ENCODE data around the gene IL10RB.

IL10RB gene

DNA sequence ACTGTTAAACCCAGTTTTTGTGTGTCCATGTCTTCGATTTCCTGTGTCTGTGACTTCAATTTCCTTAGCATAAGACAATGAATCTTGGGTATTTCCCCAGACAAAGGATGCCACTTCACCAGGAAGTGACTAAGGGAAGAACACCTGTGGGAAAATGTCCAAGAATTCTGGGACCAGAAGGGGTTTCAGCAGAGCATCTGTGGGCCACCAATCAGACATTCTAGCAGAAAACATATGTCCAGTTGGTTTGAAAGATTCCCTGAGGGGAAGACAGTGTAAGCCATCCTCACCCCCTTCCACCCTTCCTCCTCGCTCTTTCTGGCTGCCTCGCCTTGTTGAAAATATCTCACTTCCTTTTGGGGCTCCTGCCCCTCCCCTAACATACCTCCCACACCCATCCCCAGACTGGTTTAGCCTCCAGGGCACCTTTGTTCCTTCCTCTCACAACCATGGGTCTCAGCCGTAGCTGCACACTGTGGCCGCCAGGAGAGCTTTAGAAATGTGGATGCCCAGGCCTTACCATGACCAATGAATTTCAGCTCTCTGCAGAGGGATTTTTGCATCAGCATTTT is 33.1 kb downstream of the IL10RB start:
- DNase-seq (ENCODE audit: extremely low read depth, low read depth) = no peak
- no peak overlapping the region for H3K4me3 ChIP-seq (replicated peaks; ENCODE audit: low read depth, low read length)
- TF ChIP-seq, protein P1, sequence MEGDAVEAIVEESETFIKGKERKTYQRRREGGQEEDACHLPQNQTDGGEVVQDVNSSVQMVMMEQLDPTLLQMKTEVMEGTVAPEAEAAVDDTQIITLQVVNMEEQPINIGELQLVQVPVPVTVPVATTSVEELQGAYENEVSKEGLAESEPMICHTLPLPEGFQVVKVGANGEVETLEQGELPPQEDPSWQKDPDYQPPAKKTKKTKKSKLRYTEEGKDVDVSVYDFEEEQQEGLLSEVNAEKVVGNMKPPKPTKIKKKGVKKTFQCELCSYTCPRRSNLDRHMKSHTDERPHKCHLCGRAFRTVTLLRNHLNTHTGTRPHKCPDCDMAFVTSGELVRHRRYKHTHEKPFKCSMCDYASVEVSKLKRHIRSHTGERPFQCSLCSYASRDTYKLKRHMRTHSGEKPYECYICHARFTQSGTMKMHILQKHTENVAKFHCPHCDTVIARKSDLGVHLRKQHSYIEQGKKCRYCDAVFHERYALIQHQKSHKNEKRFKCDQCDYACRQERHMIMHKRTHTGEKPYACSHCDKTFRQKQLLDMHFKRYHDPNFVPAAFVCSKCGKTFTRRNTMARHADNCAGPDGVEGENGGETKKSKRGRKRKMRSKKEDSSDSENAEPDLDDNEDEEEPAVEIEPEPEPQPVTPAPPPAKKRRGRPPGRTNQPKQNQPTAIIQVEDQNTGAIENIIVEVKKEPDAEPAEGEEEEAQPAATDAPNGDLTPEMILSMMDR (IDR thresholded peaks at IDR 0.05; ENCODE audit: low read depth, low read length, missing control alignments) = no peak

DNA sequence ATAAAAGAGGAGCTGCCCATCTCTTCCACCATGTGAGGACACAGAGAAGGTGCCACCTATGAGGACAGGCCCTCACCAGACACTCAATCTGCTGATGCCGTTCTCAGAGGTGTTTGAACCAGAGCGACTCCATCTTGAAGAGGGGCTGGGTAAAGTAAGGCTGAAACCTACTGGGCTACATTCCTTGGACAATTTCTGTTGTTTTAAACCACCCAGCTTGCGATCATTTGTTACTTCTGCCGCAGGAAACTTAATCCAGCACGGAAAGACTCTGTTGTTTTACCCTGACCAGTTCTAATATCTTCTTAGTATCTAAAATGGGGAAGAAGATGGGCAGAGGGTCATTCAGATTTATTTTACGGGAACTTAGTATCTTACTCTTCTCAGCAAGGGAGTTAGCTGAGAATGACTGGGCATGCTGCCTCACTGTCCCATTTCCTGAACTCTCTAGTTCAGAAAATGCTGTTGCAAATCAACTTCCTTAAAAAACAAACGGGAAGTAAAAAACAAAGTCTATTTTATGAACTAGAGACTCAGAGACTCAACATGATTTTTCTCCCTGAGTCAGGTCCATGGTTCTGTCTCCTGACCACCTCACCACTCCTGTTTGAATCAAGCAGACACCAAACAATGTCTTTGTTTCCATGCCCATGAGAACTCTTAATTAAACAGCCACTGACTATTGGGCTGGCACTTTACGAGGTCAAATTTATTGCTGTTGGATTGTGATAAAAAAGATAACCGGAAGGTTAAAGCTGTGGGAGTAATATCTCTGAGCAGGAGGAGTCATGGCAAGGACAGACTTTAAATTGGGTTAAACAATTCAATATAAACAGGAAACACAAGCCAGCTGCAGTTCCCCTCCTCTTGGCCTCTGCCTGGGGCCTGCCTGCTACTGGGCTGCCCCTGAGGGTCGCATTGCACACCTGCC is 34.8 kb downstream of the IL10RB start:
- no peak for DNase-seq (ENCODE audit: extremely low read depth, low read depth)
- TF ChIP-seq, protein P1 (IDR thresholded peaks at IDR 0.05; ENCODE audit: low read depth, low read length, missing control alignments) = no peak
- H3K4me3 ChIP-seq (replicated peaks; ENCODE audit: low read depth, low read length) = no peak overlapping the region

DNA sequence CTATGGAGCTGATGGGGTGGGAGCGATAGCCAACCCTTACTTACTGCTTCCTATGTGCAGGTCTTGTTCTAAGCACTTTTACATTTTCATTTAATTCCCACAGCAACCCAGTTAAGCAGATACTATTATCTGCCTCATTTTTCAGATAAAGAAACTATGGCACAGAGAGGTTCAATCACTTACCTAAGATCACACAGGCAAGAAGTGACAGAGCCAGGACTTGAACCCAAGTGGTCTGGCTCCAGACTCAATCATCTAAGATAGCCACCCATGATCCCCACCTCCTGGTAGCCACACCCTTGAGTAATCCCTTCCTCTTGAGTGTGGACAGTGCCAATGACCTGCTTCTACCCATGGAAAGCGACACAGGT is 35.5 kb downstream of the IL10RB start:
- no peak for DNase-seq (ENCODE audit: extremely low read depth, low read depth)
- H3K4me3 ChIP-seq (replicated peaks; ENCODE audit: low read depth, low read length) = no peak overlapping the region
- TF ChIP-seq, protein P1 (IDR thresholded peaks at IDR 0.05; ENCODE audit: low read depth, low read length, missing control alignments) = no peak

DNA sequence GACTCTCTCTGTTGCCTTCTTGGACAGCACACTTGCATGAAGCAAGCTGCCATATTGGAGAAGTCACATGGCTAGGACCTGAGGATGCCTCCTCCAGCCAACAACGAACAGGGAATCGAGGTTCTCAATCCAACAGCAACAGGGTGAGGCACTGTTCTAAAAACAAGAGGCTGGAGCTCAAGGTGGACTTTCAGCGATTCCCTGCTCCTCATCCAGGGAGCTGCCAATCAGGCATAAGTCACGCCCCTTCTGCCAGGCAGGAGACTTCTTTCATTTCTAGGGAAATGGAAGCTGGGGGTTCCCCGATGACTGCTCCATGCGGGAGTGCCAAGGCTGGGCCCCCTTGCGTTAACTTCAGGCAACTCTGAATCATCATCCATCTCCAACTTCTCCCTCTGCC is 35.9 kb downstream of the IL10RB start:
- no peak overlapping the region for H3K4me3 ChIP-seq (replicated peaks; ENCODE audit: low read depth, low read length)
- TF ChIP-seq, protein P1 (IDR thresholded peaks at IDR 0.05; ENCODE audit: low read depth, low read length, missing control alignments) = no peak
- no peak for DNase-seq (ENCODE audit: extremely low read depth, low read depth)

DNA sequence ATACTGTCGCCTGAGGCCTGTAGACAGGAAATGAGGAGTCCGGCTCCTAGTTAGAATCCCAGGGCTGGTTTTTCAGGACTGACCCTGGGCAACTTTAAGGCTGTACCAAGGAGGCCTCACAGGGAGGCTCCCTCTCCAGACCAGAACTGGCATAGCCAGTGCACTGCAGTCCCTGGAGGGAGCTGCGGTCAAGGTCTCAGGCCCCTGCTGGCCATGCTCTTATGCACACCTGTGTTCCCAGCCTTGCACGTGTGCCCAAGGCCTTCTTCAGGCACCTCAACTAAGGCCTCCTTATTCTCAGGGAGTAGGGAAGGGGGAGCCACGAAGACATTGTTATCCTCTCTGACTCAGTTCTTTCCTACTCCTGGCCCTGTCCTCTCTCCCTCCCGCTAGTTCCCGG is 36.6 kb downstream of the IL10RB start:
- H3K4me3 ChIP-seq (replicated peaks; ENCODE audit: low read depth, low read length) = no peak overlapping the region
- DNase-seq (ENCODE audit: extremely low read depth, low read depth) = no peak
- TF ChIP-seq, protein P1 (IDR thresholded peaks at IDR 0.05; ENCODE audit: low read depth, low read length, missing control alignments) = no peak

DNA sequence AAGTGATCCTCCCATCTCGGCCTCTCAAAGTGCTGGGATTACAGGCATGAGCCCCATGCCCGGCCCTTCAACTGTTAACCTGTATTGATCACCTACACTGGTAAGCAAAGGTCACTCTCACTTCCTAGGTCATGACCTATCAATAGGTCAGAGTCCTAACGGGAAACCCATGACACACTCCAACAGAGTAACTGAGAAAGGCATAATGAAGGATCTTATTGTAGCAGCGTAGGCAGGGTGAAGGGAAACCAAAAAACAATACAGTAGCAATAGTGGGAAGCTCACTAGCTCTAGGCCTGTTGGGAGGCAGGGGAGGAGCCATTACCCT is 39.1 kb downstream of the IL10RB start:
- H3K4me3 ChIP-seq (replicated peaks; ENCODE audit: low read depth, low read length) = no peak overlapping the region
- TF ChIP-seq, protein P1 (IDR thresholded peaks at IDR 0.05; ENCODE audit: low read depth, low read length, missing control alignments) = no peak
- DNase-seq (ENCODE audit: extremely low read depth, low read depth) = no peak
